ENCODE results near the gene DNASE1L3.

DNASE1L3 gene

DNA sequence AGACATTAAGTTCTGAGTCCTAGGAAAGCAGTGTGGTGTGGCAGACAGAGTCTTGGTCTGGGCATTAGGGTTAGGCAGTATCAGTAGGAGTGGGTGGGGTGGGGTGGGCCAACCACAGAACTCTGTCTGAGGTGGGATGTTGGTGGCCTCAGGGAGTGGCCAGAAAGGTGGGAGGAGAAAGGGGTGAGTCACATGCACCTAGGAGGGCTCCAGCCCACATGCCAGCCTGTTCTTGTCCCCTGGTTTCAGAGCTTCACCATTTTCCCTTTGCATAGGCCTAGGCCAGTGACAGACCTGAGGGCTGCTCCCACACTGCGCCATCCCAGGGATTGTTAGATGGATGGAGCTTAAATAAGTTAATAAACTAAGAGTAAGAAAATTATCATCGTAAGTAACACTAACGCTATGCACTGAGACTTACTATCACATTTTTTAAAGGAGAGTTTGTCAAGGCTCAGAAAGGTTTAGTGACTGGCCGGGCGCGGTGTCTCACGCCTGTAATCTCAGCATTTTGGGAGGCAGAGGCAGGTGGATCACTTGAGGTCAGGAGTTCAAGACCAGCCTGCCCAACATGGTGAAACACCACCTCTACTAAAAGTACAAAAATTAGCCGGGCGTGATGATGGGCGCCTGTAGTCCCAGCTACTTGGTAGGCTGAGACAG lies 33.8 kb downstream of the DNASE1L3 start:
- DNase-seq: no peak

GRCh38 chr3:58176185-58176530 lies 34.6 kb downstream of the DNASE1L3 start:
- DNase-seq: no peak

DNA sequence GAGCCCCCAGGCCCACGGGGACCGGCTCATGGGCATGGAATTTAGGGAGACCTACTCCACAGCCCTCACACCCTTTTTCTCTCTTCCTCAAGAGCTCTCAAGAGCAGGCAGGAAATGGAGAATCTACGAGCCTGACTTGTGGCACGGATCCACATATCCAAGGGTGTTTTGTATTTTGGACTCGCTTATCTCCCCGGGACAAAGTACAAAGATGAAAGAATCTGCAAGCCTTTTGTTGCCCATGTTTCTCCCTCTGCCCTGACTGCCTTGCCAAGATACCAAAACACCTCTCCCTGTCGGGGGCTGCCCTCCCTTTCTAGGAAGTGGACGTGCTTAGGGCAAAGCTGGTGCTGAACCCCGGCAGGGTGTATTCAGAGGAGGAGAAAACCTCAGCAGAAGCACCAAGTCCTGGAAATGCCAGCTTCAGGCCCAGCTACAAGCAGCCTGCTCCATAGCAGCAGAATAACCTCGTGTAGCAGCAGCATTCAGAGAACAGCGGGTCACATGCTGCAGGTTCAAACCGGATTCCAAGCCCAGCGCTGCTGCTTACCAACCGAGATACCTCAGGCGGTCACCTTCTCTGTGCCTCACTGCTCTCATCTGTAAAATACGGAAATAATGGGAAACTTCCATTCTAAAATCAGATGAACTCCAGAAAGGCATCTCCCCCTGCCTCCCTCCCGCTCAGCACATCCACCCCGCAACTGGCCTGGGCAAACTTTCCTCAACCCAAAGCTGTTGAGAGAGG lies 35.2 kb downstream of the DNASE1L3 start:
- no peak for DNase-seq

DNA sequence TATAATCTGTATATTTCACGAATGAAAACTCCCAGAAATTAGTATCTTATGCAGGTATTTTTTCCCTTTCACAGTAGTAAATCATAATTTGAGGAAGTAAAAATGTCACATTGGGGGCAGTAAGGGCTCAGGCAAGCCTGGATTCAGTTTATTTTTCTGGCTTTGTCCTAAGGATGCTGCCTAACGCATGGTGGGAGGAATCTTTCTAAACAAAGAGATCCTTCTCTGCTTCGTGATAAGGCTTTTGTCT lies 35.7 kb downstream of the DNASE1L3 start:
- no peak for DNase-seq

DNA sequence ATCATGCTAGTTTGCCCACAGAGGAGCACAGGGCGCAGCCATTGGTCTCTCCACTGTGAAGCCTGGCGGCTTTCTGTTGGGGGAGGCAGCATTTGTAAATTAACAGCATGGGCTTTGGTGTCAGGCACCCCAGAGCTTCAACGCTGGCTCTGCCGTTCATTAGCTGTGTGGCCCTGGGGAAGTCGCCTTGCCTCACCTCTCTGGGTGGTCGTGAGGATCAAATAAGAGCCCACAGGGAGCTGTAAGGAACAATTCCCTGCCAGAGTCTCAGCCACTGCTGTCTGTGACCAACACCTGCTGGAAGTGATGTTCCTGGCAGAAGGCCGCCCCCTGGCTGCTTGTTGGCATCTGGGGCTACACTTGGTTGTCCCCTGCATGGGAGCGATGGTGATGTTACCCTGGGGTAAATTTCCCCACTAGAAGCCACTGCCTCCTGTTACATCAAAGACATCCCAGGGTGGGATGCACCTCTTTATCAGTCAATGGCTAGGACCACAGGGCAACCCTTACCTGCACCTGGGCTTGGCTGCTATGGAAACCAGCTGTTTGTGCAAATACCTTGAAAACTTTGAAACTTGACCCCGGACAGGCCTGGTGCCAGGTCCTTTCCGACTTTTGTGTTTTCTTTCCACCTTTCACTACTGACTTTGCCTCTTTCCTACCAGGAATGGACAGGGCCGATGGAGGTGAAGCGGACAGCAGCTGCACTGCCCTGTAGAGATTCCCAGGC lies 36.9 kb downstream of the DNASE1L3 start:
- no peak for DNase-seq

DNA sequence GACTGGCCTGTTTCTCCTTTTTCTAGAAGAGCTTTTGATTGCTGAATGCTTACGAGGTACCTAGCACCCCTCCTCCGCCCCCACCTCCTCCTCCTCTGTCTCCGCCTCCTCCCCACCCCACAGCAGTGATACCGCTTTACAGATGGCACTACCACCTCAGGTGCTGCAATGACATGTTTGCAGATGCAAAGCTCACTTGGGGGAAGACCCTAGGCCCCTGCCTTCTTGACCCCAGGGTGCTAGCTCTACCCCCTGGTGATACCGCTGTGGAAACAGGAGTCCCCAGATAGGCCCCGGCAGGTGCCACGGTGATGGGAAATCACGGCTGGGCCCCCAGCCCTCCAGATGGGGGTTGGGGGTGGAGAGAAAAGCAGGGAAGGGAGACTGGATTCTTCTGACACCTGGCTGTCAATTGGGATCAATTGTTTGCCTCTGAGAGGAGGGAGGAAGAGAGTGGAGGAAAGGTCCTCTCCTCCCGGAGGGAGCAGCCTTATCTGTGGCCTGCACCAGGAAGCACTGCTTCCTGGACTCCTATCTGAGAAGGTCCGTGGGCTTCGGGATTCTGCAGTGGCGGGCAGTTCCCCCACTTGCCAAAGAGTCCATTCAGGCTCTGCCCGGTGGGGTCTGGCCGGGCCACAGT lies 37.6 kb downstream of the DNASE1L3 start:
- DNase-seq: no peak

DNA sequence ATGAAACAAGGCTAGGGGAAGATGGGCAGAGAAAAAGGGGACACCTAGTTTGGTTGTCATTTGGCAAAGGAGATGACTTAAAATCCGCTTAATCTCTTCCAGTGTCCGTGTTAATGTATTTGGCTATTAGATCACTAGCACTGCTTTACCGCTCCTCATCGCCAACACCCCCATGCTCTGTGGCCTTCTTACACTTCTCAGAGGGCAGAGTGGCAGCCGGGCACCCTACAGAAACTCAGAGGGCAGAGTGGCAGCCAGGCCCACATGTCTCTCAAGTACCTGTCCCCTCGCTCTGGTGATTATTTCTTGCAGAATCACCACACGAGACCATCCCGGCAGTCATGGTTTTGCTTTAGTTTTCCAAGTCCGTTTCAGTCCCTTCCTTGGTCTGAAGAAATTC lies 39.6 kb downstream of the DNASE1L3 start:
- no peak for DNase-seq

DNA sequence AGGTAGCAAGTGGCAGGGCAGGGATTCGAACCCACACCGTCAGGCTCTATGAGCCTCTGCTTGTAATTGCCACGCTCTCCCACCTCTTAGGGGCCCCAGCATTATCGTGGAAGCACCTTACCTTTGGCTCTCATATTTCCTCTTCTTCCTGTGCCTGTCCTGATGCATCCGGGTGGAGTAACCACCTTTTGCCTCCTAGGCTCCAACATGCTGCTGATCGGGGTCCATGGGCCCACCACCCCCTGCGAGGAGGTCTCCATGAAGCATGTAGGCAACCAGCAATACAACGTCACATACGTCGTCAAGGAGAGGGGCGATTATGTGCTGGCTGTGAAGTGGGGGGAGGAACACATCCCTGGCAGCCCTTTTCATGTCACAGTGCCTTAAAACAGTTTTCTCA lies 40.4 kb downstream of the DNASE1L3 start:
- DNase-seq: no peak

DNA sequence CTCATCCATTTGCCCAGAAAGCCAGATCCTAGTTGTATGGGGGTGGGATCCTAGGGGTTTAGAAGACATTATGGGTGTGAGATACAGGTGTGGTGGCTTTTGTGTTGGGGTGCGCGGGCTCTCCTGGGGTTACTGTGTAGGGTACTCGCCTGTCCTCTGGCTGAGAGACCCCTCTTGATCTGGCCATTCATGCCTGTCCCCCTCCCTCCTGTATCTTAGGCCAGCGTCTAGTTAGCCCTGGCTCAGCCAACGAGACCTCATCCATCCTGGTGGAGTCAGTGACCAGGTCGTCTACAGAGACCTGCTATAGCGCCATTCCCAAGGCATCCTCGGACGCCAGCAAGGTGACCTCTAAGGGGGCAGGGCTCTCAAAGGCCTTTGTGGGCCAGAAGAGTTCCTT lies 41.4 kb downstream of the DNASE1L3 start:
- no peak for DNase-seq

DNA sequence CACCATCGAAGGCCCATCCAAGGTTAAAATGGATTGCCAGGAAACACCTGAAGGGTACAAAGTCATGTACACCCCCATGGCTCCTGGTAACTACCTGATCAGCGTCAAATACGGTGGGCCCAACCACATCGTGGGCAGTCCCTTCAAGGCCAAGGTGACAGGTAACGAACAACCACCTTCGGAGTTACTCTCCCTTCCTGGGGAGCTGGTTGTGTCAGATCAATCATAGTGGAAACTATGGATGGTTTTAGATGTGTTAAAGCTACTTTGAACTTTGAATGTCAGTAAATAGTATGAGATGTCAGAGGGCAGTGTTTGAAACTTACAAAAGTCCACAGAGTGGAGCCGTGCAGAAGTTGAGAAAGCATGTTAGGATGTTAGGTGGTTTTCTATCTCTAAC lies 42.3 kb downstream of the DNASE1L3 start:
- DNase-seq: no peak

DNA sequence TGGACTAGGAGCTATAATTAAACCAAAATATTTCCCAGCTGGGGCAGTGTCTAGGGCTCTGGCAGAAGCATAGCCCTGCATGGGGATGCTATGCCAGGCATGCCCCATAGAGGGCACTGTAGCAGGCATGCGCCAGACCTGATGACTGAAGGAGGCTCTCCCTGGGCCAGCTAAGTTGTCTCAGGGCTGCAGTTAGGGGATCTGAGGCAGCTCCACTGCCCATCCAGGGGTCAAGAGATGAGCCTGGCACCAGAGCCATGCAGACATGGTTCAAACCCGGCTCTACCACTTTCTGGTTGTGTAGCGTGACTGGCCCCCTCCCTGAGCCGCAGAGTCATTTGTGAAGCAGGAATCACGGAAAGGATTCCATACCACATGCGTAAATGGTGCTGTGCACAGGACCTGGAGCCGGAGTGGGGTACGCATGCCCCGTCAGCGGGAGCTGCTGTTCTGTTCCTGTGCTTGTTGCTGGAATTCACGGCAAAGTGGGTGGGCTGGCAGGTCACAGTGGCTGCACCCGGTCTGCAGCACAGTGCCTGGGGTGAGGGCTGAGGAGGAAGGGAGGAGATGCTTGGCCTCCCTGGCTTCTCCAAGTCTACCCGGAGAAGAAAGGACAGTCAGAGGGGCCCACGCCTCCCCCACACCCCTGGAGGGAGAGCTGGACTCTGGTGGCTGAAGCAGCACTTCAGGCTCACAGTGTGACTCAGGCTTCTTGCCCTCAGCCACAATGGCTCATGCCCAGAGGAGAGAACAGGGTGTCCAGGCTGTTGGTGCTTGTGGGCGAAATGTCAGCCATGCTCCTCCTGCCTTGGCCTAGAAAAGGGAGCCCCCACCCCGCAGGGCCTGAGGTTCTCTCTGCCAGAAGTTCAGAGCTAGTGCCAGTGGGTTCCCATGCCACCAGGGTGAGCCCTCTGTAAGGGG lies 43.1 kb downstream of the DNASE1L3 start:
- DNase-seq: peak; percentile 52

GRCh38 chr3:58164906-58165821 lies 45.6 kb downstream of the DNASE1L3 start:
- DNase-seq: no peak

DNA sequence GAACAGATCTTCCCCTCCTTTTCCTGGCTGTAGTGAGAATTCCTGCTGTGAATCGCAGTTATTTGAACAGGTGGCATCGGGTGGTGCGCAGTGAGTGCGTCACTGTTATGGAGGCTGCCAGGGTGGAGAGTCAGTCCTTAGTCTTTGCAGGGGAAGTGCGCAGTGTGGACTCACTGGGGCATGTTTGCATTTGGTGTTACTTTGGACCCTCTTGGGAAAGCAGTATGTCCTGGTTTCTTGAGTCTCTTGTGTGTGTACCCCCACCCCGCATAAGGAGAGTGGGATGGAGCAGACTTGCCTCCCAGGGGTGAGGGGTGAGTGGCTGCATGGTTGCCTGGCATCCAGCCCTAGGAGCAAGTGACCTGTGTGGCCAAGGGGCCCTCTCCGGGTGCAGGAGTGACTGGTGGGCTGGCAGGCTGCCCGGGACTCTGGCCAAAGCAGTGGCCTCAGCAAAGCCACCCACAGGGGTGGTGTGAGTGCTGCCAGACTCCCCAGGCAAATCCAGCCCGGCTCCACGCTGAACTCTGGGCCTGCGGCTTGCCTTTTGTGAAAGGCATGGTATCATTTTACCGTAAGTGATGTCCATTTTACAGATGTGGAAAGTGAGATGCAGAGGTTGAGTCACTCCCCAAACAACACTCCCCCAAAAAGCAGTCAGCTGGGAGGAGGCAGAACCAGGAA lies 46.4 kb downstream of the DNASE1L3 start:
- DNase-seq: no peak

GRCh38 chr3:58163234-58163633 lies 47.5 kb downstream of the DNASE1L3 start:
- DNase-seq: no peak

DNA sequence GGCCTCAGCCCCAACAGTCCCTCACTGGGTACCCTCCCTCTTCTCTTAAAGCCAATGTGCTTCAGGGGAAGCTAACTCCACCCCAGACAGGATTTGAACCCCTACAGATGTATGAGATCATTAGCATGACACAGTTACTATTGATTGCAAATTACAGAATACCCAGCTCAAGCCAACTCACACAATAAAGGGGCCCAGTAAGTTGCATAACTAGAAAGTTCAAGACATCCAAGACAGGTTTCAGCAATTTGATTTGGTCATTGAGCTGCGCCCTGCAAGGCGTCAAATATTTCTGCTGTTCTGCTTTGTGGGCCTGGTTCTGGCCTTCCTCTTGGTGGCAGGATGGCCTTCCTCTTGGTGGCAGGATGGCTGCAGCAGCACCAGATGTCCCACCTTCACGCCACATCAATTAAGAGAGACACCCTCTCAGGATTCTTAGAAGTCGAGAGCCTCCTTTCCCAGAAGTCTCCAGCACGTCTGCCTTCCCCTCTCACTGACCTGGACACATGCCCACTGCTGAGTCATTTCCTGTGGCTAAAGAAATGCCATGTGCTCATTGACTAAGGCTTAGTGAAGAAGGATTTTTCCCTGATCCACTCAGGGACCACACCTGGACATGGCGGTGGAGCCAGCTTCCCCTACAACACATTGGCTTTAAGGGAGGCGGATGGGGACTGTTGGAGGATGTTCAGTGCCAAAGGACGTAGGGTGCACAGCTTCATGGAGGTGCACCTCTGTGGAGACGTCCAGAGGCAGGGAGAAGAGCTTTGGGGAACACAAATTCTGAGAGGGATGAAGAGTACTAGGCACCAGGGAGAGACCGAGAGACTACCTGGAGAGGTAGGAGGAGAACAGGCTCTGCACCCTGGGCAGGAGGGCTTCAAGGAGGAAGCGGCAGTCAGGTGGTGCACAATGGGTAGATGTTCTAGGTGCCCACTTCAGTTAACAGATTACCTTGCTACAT lies 49.1 kb downstream of the DNASE1L3 start:
- DNase-seq: no peak

GRCh38 chr3:58160399-58160798 lies 50.4 kb downstream of the DNASE1L3 start:
- no peak for DNase-seq

GRCh38 chr3:58158442-58159153 lies 52.2 kb downstream of the DNASE1L3 start:
- DNase-seq: no peak

- DNase-seq: no peak
These were observed 53.1 kb downstream of the DNASE1L3 start for GRCh38 chr3:58157700-58158099.

- DNase-seq: no peak
These were observed 54.9 kb downstream of the DNASE1L3 start for GRCh38 chr3:58155838-58156237.

All from midbrain (tissue), 1 donor.